Muscle of leg (tissue), 11 donors: ENCODE measurements around the gene PSMA3. TPM values are rescaled to one million over a fixed set of nuclear protein-coding genes. Genes with fewer than 3 reads are reported as not detected.
A peak's percentile ranks its signal among the peaks of the same experiment; 100 is the strongest.

Source experiments
- DNase-seq: peaks from one replicate; pipeline ENCODE4 v3.0.0; 2013
- H3K27ac ChIP-seq: one replicate; pipeline ENCODE4 v1.5.1; 2013; ENCODE audit warnings: mild to moderate bottlenecking, low read length, control low read depth
- H3K27me3 ChIP-seq: one replicate; pipeline ENCODE4 v1.6.1; 2013; ENCODE audit warnings: low read length; ENCODE audit not compliant: control insufficient read depth, insufficient read depth
- H3K36me3 ChIP-seq: one replicate; pipeline ENCODE4 v1.6.1; 2013; ENCODE audit warnings: low read length; ENCODE audit not compliant: control insufficient read depth, insufficient read depth
- H3K4me1 ChIP-seq: one replicate; pipeline ENCODE4 v1.6.1; 2013; ENCODE audit warnings: low read length; ENCODE audit not compliant: control insufficient read depth, insufficient read depth
- H3K4me3 ChIP-seq: one replicate; pipeline ENCODE4 v1.5.1; 2013; ENCODE audit warnings: low read length, control low read depth
- H3K9me3 ChIP-seq: replicated peaks from 2 replicates; pipeline ENCODE4 v1.6.1; 2013; ENCODE audit warnings: low read depth, low read length; ENCODE audit not compliant: control insufficient read depth
- WGBS: methylation state at CpG from one replicate; pipeline ENCODE4 v1.1.5; 2013; ENCODE audit warnings: missing lambda C conversion rate; ENCODE audit not compliant: insufficient coverage; 5-methylcytosine and 5-hydroxymethylcytosine counted together
- polyA plus RNA-seq, 8 donors: library from polyadenylated mRNA; unstranded; fragments of 120-200 nt; gene quantifications; one replicate each; pipeline versions ENCODE4 v1.2.1 to v1.2.3, GENCODE V29; 2013; ENCODE audit warnings: inconsistent platforms in 1 of 8, low replicate concordance in 1 of 8; ENCODE audit not compliant: insufficient read length in 8 of 8, insufficient read depth in 1 of 8
- total RNA-seq: library from RNA; stranded (reverse); fragments of 120-200 nt; gene quantifications from one replicate; pipeline ENCODE4 v1.2.4, GENCODE V29; 2013

Gene PSMA3
- total and polyA plus RNA-seq, 9 donors: 56.3 to 104 (median 88.1) TPM

GRCh38 chr14:58265401-58265800 is 20.8 kb downstream of the PSMA3 start:
- no peaks in the 10 kb centered on the region for H3K4me1 ChIP-seq
- peaks cover 43% of the 10 kb centered on the region for H3K36me3 ChIP-seq
- H3K27ac ChIP-seq: no peak overlapping the region
- no peaks in the 10 kb centered on the region for H3K9me3 ChIP-seq
- no peak for DNase-seq
- no peak overlapping the region for H3K4me3 ChIP-seq
- no peaks in the 10 kb centered on the region for H3K27me3 ChIP-seq

GRCh38 chr14:58270628-58271027 is 26.0 kb downstream of the PSMA3 start:
- WGBS: no CpG with 5 or more reads among the region's 2 CpGs
- no peak for DNase-seq
- H3K36me3 ChIP-seq: peaks cover 28% of the 10 kb centered on the region
- no peak overlapping the region for H3K27ac ChIP-seq
- H3K27me3 ChIP-seq: no peaks in the 10 kb centered on the region
- no peaks in the 10 kb centered on the region for H3K9me3 ChIP-seq
- H3K4me1 ChIP-seq: no peaks in the 10 kb centered on the region
- no peak overlapping the region for H3K4me3 ChIP-seq

GRCh38 chr14:58272588-58273372 is 28.1 kb downstream of the PSMA3 start:
- Histone ChIP-seq H3K4me1 (no peaks in the 10 kb centered on the region), H3K36me3 (peaks cover 30% of the 10 kb centered on the region), H3K4me3 (no peak overlapping the region), H3K27me3 (no peaks in the 10 kb centered on the region), H3K9me3 (no peaks in the 10 kb centered on the region), H3K27ac (no peak overlapping the region)
- WGBS: 86% methylated on average over 1 of the region's 4 CpGs
- peak; percentile 20 for DNase-seq

GRCh38 chr14:58274881-58275280 is 30.2 kb downstream of the PSMA3 start:
- DNase-seq: no peak
- Histone ChIP-seq H3K36me3 (peaks cover 37% of the 10 kb centered on the region), H3K27me3 (no peaks in the 10 kb centered on the region), H3K4me3 (no peak overlapping the region), H3K27ac (no peak overlapping the region), H3K9me3 (no peaks in the 10 kb centered on the region), H3K4me1 (no peaks in the 10 kb centered on the region)

GRCh38 chr14:58275527-58276190 is 31.0 kb downstream of the PSMA3 start:
- no CpG with 5 or more reads among the region's 2 CpGs for WGBS
- H3K27me3 ChIP-seq: no peaks in the 10 kb centered on the region
- no peak for DNase-seq
- H3K36me3 ChIP-seq: peaks cover 36% of the 10 kb centered on the region
- H3K9me3 ChIP-seq: no peaks in the 10 kb centered on the region
- H3K4me1 ChIP-seq: no peaks in the 10 kb centered on the region
- no peak overlapping the region for H3K27ac ChIP-seq
- no peak overlapping the region for H3K4me3 ChIP-seq

GRCh38 chr14:58276208-58276607 is 31.6 kb downstream of the PSMA3 start:
- H3K4me1 ChIP-seq: no peaks in the 10 kb centered on the region
- H3K36me3 ChIP-seq: peaks cover 36% of the 10 kb centered on the region
- no peak overlapping the region for H3K27ac ChIP-seq

GRCh38 chr14:58278177-58278576 is 33.5 kb downstream of the PSMA3 start:
- Histone ChIP-seq H3K4me3 (no peak overlapping the region), H3K36me3 (peaks cover 29% of the 10 kb centered on the region), H3K4me1 (peaks cover 2% of the 10 kb centered on the region), H3K27ac (no peak overlapping the region), H3K9me3 (no peaks in the 10 kb centered on the region), H3K27me3 (no peaks in the 10 kb centered on the region)
- WGBS: 98% methylated on average over 5 of the region's 8 CpGs
- no peak for DNase-seq

More at GRCh38 chr14:58276208-58276607, 31.6 kb downstream of the PSMA3 start:
- no peaks in the 10 kb centered on the region for H3K27me3 ChIP-seq
- H3K9me3 ChIP-seq: no peaks in the 10 kb centered on the region
- DNase-seq: no peak
- H3K4me3 ChIP-seq: no peak overlapping the region
- no CpG with 5 or more reads among the region's 1 CpG for WGBS

- Histone ChIP-seq H3K27me3 (no peaks in the 10 kb centered on the region), H3K27ac (peak overlapping the region; percentile 68), H3K4me3 (no peak overlapping the region), H3K4me1 (peaks cover 2% of the 10 kb centered on the region), H3K9me3 (no peaks in the 10 kb centered on the region), H3K36me3 (peaks cover 33% of the 10 kb centered on the region)
- DNase-seq: peak; percentile 85
- 80% methylated on average over 1 of the region's 4 CpGs for WGBS
These were observed 36.5 kb downstream of the PSMA3 start for GRCh38 chr14:58280954-58281787.

GRCh38 chr14:58281969-58282368 is 37.3 kb downstream of the PSMA3 start:
- WGBS: no CpG with 5 or more reads among the region's 3 CpGs
- Histone ChIP-seq H3K9me3 (no peaks in the 10 kb centered on the region), H3K4me1 (peaks cover 2% of the 10 kb centered on the region), H3K27ac (peak overlapping the region; percentile 68), H3K27me3 (no peaks in the 10 kb centered on the region), H3K4me3 (no peak overlapping the region), H3K36me3 (peaks cover 39% of the 10 kb centered on the region)
- DNase-seq: no peak
